GM18867 (cell line): ENCODE results near the gene RNF25.

Experiments
- ATAC-seq: cut with Tn5 transposase; IDR thresholded peaks from one replicate; pipeline ENCODE4 v1.9.1; 2021; ENCODE audit warnings: mild to moderate bottlenecking, moderate library complexity; ENCODE audit not compliant: unreplicated experiment

RNF25 gene

DNA sequence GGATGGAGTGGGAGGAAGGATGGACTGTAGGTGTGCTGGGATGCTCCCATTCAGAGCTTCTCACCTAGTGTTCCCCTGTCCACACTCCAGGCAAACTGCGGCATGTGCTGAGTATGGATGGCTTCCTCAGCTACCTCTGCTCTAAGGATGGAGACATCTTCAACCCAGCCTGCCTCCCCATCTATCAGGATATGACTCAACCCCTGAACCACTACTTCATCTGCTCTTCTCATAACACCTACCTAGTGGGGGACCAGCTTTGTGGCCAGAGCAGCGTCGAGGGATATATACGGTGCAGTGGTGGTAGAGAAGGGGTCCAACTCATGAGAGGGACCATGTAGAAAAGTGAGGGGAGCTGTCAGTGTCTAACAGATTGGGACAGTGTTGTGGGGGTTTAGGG is 43.9 kb downstream of the RNF25 start:
- ATAC-seq = no peak

DNA sequence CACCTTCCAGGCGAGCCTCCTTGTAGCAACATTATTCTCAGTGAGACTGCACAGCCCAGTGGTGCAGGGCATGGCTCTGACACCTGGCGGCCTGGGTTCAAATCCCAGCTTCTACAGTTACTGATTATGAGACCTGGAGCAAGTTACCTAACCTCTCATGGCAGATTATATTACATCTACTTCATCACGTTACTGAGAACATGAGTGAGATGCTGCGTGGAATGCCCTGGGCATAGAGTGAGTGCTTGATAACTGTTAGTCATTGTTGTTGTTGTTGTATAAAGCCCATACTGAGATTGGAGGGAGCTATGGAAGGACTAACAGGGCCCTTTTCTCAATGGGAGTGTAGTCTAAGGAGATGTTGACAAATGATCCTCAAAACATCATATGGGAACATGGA is 45.4 kb downstream of the RNF25 start:
- no peak for ATAC-seq

DNA sequence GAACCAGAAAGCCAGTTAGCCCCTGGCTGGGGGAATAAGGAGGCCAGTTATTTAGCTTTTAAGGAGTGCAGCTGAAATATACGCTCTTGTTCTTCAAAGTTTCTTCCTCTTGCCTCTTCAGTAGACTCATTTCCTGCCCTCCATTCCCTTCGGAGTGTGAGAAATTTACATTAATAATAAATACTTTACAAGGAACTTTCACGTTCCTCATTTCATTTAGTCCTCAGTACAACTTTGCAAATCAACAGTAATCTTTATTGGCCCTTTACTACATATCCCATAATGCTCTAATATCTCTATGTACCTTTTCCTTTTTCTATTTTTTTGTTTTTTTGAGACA is 48.5 kb downstream of the RNF25 start:
- no peak for ATAC-seq

- no peak for ATAC-seq
Measured at GRCh38 chr2:218622606-218623365, 49.0 kb downstream of the RNF25 start.

- ATAC-seq = no peak
Measured at GRCh38 chr2:218621007-218621406, 50.8 kb downstream of the RNF25 start.

DNA sequence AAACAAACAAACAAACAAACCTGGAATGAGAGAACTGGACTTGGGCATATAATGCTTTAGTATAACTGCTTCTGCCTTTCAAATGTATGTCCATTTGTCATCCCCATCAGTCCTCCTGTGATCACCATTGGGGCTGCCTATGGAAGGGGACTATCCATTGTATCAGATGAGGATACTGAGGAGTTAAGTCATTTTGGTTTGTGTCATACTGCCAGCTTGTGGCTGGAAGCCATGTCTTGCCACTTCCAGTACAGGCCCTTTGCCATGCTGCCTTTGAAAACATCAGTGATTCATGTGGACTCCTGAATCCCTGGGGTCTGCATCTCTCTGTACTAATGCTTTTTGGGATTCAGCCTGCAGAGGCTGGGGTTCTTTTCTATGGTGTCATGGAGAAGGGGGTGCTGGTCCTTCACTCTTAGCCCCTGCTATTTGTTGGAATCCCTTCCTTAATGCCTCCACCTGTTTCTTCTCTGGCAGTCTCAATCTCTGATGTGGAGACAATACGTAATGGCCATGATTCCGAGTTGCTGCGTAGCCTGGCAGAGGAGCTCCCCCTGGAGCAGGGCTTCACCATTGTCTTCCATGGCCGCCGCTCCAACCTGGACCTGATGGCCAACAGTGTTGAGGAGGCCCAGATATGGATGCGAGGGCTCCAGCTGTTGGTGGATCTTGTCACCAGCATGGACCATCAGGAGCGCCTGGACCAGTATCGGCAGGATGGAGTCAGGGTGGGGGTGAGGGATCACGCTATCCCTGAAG is 53.5 kb downstream of the RNF25 start:
- no peak for ATAC-seq

DNA sequence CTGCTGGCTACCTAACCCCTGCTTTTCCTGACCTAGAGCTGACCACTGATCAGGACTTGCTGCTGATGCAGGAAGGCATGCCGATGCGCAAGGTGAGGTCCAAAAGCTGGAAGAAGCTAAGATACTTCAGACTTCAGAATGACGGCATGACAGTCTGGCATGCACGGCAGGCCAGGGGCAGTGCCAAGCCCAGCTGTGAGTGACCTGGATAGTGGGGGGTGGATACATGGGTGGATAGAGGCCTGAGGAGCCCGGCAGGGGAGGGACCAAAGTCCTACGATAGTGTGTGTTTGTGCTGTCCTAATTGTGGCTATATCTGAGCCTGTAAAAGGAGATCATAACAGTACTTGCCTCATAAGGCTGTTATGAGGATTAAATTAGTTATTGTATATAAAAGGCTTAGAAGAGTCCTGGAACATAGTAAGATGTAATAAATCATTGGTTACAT is 55.9 kb downstream of the RNF25 start:
- ATAC-seq = no peak
